HG03354 (cell line): Measurements from ENCODE around the gene MEX3C.

Source experiments
- ATAC-seq: cut with Tn5 transposase; IDR thresholded peaks from one replicate; pipeline ENCODE4 v1.9.1; 2021; ENCODE audit warnings: mild to moderate bottlenecking; ENCODE audit not compliant: unreplicated experiment, poor library complexity, severe bottlenecking

MEX3C gene

GRCh38 chr18:51162617-51163016 is 34.9 kb downstream of the MEX3C start:
- no peak for ATAC-seq

- ATAC-seq = no peak
These were observed 36.8 kb downstream of the MEX3C start for GRCh38 chr18:51160646-51161045.

- ATAC-seq = no peak
These were observed 40.3 kb downstream of the MEX3C start for GRCh38 chr18:51157215-51157614.

- ATAC-seq = no peak
These were observed 42.9 kb downstream of the MEX3C start for GRCh38 chr18:51154431-51155063.

- ATAC-seq = peak; percentile 86
These were observed 43.7 kb downstream of the MEX3C start for GRCh38 chr18:51153659-51154371.

- peak; percentile 28 for ATAC-seq
These were observed 45.6 kb downstream of the MEX3C start for GRCh38 chr18:51151568-51152511.

GRCh38 chr18:51151185-51151567 is 46.3 kb downstream of the MEX3C start:
- ATAC-seq = no peak

GRCh38 chr18:51150113-51150700 is 47.3 kb downstream of the MEX3C start:
- ATAC-seq = no peak

- no peak for ATAC-seq
These were observed 47.8 kb downstream of the MEX3C start for GRCh38 chr18:51149670-51150069.

- ATAC-seq = no peak
These were observed 50.6 kb downstream of the MEX3C start for GRCh38 chr18:51146909-51147308.

GRCh38 chr18:51138936-51139335 is 58.5 kb downstream of the MEX3C start:
- ATAC-seq = no peak

GRCh38 chr18:51137891-51138290 is 59.6 kb downstream of the MEX3C start:
- ATAC-seq = no peak

- ATAC-seq = no peak
These were observed 60.3 kb downstream of the MEX3C start for GRCh38 chr18:51137026-51137729.

GRCh38 chr18:51135795-51136194 is 61.7 kb downstream of the MEX3C start:
- ATAC-seq = no peak

GRCh38 chr18:51135364-51135763 is 62.1 kb downstream of the MEX3C start:
- no peak for ATAC-seq

GRCh38 chr18:51134721-51135120 is 62.8 kb downstream of the MEX3C start:
- ATAC-seq = no peak

GRCh38 chr18:51133580-51134160 is 63.8 kb downstream of the MEX3C start:
- ATAC-seq = no peak

- no peak for ATAC-seq
These were observed 65.1 kb downstream of the MEX3C start for GRCh38 chr18:51132256-51132935.

- no peak for ATAC-seq
These were observed 68.9 kb downstream of the MEX3C start for GRCh38 chr18:51128533-51128932.
